Measurements from ENCODE around the gene UPF1. TPM values are rescaled to one million over a fixed set of nuclear protein-coding genes. Genes with fewer than 3 reads are reported as not detected.

The UPF1 gene
- total RNA-seq, 1 donor = 36.6 TPM

GRCh38 chr19:18789422-18789869 lies 42.3 kb upstream of the UPF1 start:
- TF ChIP-seq CTCF (IDR thresholded peaks at IDR 0.05; ENCODE audit: extremely low read depth, low read depth, low read length) = no peak
- no peaks in the 10 kb centered on the region for H3K4me1 ChIP-seq (ENCODE audit: insufficient read depth, low read length)
- peaks cover 45% of the 10 kb centered on the region for H3K27me3 ChIP-seq (ENCODE audit: insufficient read depth, low read length)
- no peak overlapping the region for H2AFZ ChIP-seq (ENCODE audit: low read length)
- no peaks in the 10 kb centered on the region for H3K36me3 ChIP-seq (ENCODE audit: insufficient read depth, low read length)
- no peak overlapping the region for H3K27ac ChIP-seq (ENCODE audit: low read depth, low read length)
- no peaks in the 10 kb centered on the region for H3K9me3 ChIP-seq (ENCODE audit: low read depth, low read length)
- DNase-seq (ENCODE audit: insufficient read length, low spot score, missing footprints) = peak; percentile 83
- H3K4me3 ChIP-seq (ENCODE audit: insufficient read depth, low read length) = peak overlapping the region; percentile 35
- H3K79me2 ChIP-seq (ENCODE audit: insufficient read depth, low read length) = no peaks in the 10 kb centered on the region
- H3K4me2 ChIP-seq (ENCODE audit: insufficient read depth, low read length) = peak overlapping the region; percentile 69
- H4K20me1 ChIP-seq (ENCODE audit: insufficient read depth, low read length) = no peaks in the 10 kb centered on the region

GRCh38 chr19:18789883-18790565 lies 41.7 kb upstream of the UPF1 start:
- Histone ChIP-seq H3K27me3 (ENCODE audit: insufficient read depth, low read length) (peaks cover 45% of the 10 kb centered on the region), H4K20me1 (ENCODE audit: insufficient read depth, low read length) (no peaks in the 10 kb centered on the region), H3K4me3 (ENCODE audit: insufficient read depth, low read length) (peak overlapping the region; percentile 53), H2AFZ (ENCODE audit: low read length) (peak overlapping the region; percentile 59), H3K9me3 (ENCODE audit: low read depth, low read length) (no peaks in the 10 kb centered on the region), H3K27ac (ENCODE audit: low read depth, low read length) (no peak overlapping the region), H3K79me2 (ENCODE audit: insufficient read depth, low read length) (no peaks in the 10 kb centered on the region), H3K36me3 (ENCODE audit: insufficient read depth, low read length) (no peaks in the 10 kb centered on the region), H3K4me1 (ENCODE audit: insufficient read depth, low read length) (no peaks in the 10 kb centered on the region), H3K4me2 (ENCODE audit: insufficient read depth, low read length) (peak overlapping the region; percentile 69)
- peak; percentile 96 for DNase-seq (ENCODE audit: insufficient read length, low spot score, missing footprints)
- no peak for TF ChIP-seq CTCF (IDR thresholded peaks at IDR 0.05; ENCODE audit: extremely low read depth, low read depth, low read length)

- peak within 1 kb of the TSS; percentile 69 for H3K4me2 ChIP-seq (ENCODE audit: insufficient read depth, low read length)
- TF ChIP-seq CTCF (IDR thresholded peaks at IDR 0.05; ENCODE audit: extremely low read depth, low read depth, low read length) = no peak
- H2AFZ ChIP-seq (ENCODE audit: low read length) = peak within 1 kb of the TSS; percentile 59
- H3K27me3 ChIP-seq (ENCODE audit: insufficient read depth, low read length) = peaks cover 45% of the 10 kb centered on the region
- H3K36me3 ChIP-seq (ENCODE audit: insufficient read depth, low read length) = no peaks in the 10 kb centered on the region
- peak; percentile 90 for DNase-seq (ENCODE audit: insufficient read length, low spot score, missing footprints)
- H3K79me2 ChIP-seq (ENCODE audit: insufficient read depth, low read length) = no peaks in the 10 kb centered on the region
- peaks cover 2% of the 10 kb centered on the region for H3K4me1 ChIP-seq (ENCODE audit: insufficient read depth, low read length)
- H3K9me3 ChIP-seq (ENCODE audit: low read depth, low read length) = no peaks in the 10 kb centered on the region
- no peaks in the 10 kb centered on the region for H4K20me1 ChIP-seq (ENCODE audit: insufficient read depth, low read length)
- no peak within 1 kb of the TSS for H3K27ac ChIP-seq (ENCODE audit: low read depth, low read length)
- peak within 1 kb of the TSS; percentile 53 for H3K4me3 ChIP-seq (ENCODE audit: insufficient read depth, low read length)
Observed at GRCh38 chr19:18790566-18791314, 41.0 kb upstream of the UPF1 start, which contains the start of gene COMP. Gene COMP (minus strand): TSS chr19:18791305. CDS start chr19:18791269, 36 bp downstream.

DNA sequence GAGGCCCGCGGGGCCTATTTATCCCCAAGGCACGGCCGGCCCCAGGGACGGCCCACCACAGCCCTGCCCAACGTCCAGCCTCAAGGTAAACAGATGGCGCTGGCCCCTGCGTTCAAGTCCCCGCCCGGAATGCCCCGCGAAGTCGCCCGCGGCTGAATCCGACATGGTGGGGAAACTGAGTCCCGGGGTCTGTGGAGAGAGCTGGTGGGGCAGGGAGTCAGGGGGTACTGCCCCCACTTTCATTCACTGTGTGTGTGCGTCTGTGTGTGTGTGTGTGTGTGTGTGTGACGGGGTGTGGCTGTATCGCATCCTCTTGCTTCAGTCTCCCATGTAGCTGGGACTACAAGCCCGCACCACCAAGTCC lies 40.5 kb upstream of the UPF1 start:
- H3K4me3 ChIP-seq (ENCODE audit: insufficient read depth, low read length) = peak overlapping the region; percentile 53
- H3K79me2 ChIP-seq (ENCODE audit: insufficient read depth, low read length) = no peaks in the 10 kb centered on the region
- no peak overlapping the region for H2AFZ ChIP-seq (ENCODE audit: low read length)
- no peaks in the 10 kb centered on the region for H3K9me3 ChIP-seq (ENCODE audit: low read depth, low read length)
- peaks cover 45% of the 10 kb centered on the region for H3K27me3 ChIP-seq (ENCODE audit: insufficient read depth, low read length)
- no peak overlapping the region for H3K27ac ChIP-seq (ENCODE audit: low read depth, low read length)
- TF ChIP-seq CTCF (IDR thresholded peaks at IDR 0.05; ENCODE audit: extremely low read depth, low read depth, low read length) = no peak
- peaks cover 8% of the 10 kb centered on the region for H3K4me1 ChIP-seq (ENCODE audit: insufficient read depth, low read length)
- no peaks in the 10 kb centered on the region for H4K20me1 ChIP-seq (ENCODE audit: insufficient read depth, low read length)
- H3K4me2 ChIP-seq (ENCODE audit: insufficient read depth, low read length) = peak overlapping the region; percentile 69
- DNase-seq (ENCODE audit: insufficient read length, low spot score, missing footprints) = no peak
- H3K36me3 ChIP-seq (ENCODE audit: insufficient read depth, low read length) = no peaks in the 10 kb centered on the region

Data from osteoblast (primary cell).